HG03097 (cell line): ENCODE data around the gene TNS3.
"Not testable (repeated sequence)": the region's sequence is repeated elsewhere in the genome, so short reads cannot be mapped to it uniquely, and the experiment has no call there.

Experiments used
- ATAC-seq: cut with Tn5 transposase; IDR thresholded peaks from one replicate; pipeline ENCODE4 v1.9.1; 2021; ENCODE audit not compliant: unreplicated experiment, low FRiP score

The TNS3 gene

GRCh38 chr7:47581804-47582763 lies at the start of gene TNS3:
TSS of gene TNS3 (minus strand) at chr7:47582111. CDS start at chr7:47439636, 142,475 bp downstream.
- no peak for ATAC-seq

GRCh38 chr7:47631711-47632110 lies 49.8 kb upstream of the TNS3 start:
- no peak for ATAC-seq

- ATAC-seq: no peak
These were observed 45.8 kb upstream of the TNS3 start for GRCh38 chr7:47627580-47628283.

- no peak for ATAC-seq
These were observed 44.2 kb upstream of the TNS3 start for GRCh38 chr7:47625861-47626715.

- ATAC-seq: no peak
These were observed 42.8 kb upstream of the TNS3 start for GRCh38 chr7:47624689-47625088.

GRCh38 chr7:47622946-47623640 lies 41.2 kb upstream of the TNS3 start:
- no peak for ATAC-seq

DNA sequence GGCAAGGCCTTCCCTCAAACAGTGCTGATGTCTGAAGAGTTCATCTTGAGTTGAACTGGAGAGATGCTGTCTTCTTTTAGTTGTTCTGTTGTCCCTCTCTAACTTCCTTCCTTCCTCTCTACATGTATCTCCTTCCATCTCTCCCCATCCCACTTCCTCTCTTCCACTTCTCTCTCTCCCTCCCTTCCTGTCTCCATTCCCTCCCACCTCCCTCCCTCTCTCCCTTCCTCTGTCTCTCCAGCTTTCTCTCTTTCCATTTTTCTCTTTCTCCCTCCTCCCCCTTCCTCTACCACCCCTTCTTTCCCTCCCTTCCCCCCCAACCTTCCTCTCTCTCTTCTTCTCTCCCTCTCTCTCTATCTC lies 40.7 kb upstream of the TNS3 start:
- ATAC-seq: no peak

GRCh38 chr7:47621979-47622561 lies 40.2 kb upstream of the TNS3 start:
- ATAC-seq: no peak

DNA sequence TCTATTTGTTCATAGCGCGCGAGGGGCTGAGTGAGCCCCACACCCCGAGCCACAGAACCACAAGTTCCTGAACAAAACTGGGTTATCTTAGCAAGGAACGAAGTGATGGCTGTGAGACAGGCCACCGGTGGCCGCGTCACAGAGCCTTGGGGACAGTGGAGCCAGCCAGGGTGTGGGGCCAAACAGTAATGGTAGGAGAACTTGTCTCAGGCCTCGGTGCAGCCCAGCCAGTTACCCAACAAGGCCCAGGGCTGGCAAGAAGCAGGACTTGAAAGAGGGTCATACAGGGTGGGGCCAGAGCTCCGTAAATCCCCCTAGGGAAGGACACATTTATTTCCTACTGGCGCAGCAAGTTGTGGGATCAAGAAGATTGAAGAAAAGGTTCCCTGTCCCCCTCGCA lies 39.4 kb upstream of the TNS3 start:
- no peak for ATAC-seq

GRCh38 chr7:47619806-47620205 lies 37.9 kb upstream of the TNS3 start:
- ATAC-seq: no peak

GRCh38 chr7:47617131-47617530 lies 35.2 kb upstream of the TNS3 start:
- no peak for ATAC-seq

DNA sequence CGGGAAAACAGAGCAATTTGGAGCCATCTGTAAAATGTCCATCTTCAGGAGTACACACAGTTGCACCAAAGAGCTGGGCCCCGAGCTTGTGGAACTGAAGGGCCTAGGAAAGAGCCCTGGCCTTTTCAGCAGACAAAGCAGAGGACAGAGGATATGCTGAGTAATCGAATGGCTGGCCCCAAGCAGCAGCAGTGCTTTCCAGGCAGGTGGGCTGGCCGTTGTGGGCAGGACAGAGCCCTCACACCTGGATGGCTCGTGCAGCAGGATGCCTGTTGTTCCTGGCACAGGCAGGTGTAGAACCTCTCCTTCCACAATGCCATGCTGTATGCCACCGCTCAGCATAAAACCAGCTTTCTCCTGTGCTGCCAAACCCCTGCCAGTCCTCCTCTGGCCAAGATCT lies 32.5 kb upstream of the TNS3 start:
- no peak for ATAC-seq

DNA sequence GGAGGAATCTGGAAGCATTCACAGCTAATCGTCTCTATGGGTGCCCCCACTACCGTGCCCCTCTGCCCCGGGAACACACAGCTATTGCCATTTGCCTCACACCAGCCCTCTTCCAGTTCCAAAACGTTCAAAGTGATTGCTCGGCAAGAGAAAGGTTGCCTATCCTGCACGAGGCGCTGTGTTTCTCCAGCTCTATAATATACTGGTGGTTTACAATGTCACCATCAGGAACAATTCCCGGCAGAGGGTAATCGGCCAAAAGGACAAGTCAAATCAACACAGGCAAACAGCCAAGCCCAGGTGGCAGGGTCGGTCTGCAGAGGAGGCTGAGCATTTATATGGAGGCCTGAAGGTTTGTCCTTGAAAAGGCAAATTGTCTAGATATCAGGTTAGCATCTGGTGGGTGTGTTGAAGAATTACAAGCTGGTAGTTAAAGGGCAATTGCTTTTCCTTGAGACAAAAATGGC lies 29.2 kb upstream of the TNS3 start:
- no peak for ATAC-seq

DNA sequence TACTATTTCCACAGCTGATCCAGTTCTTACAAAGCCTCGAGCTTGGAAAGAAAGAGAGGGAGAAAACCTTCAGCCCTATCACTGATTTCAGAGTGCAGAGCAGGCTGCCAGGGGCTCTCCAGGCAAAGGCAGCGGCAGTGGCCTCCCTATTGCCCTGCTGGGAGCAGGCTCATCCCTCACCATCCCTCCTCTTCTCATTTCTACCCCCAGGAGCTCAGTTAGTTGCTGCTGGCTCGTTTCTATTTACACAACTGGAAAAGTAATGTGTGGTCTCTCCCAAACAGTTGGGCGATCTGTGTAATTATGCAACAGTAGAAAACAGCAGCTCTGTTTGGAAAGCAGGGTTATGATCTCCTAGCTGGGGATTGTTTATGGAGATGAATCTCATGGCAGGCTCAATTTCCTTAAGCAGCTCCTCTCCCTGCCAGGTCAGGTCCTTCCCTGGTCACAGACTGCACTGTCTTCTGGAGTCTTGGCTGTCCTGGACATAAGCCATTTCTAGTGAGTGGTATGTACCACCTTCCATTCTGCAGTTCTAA lies 28.7 kb upstream of the TNS3 start:
- no peak for ATAC-seq

- ATAC-seq: no peak
These were observed 28.0 kb upstream of the TNS3 start for GRCh38 chr7:47609803-47610452.

- ATAC-seq: not testable (repeated sequence)
These were observed 24.7 kb upstream of the TNS3 start for GRCh38 chr7:47606593-47607046.

GRCh38 chr7:47605816-47606575 lies 24.1 kb upstream of the TNS3 start:
- no peak for ATAC-seq

- ATAC-seq: no peak
These were observed 22.6 kb upstream of the TNS3 start for GRCh38 chr7:47604496-47604890.
